Right atrium auricular region (tissue), 2 donors: ENCODE data around the gene CCDC188. TPM values are rescaled to one million over a fixed set of nuclear protein-coding genes. Genes with fewer than 3 reads are reported as not detected.
A peak's percentile ranks its signal among the peaks of the same experiment; 100 is the strongest.

Source experiments
- DNase-seq: peaks from one replicate; pipeline ENCODE4 v3.0.0-alpha.2; 2019; ENCODE audit warnings: low spot score
- H3K27ac ChIP-seq, 2 donors: fragments of 200-600 bp; sonication (generic); 1 replicate in 1 of 2; 2 replicates in 1 of 2; pipeline ENCODE4 v1.5.1; 2016 to 2019
- H3K27me3 ChIP-seq, 2 donors: fragments of 200-600 bp; sonication (generic); one replicate each; pipeline versions ENCODE4 v1.5.1 to v1.6.0; 2017 to 2019
- H3K36me3 ChIP-seq: fragments of 200-600 bp; sonication (generic); one replicate; pipeline ENCODE4 v1.5.1; 2016
- H3K4me1 ChIP-seq, 2 donors: fragments of 200-600 bp; sonication (generic); one replicate each; pipeline versions ENCODE4 v1.5.1 to v1.6.0; 2017 to 2019
- H3K4me3 ChIP-seq, 2 donors: fragments of 200-600 bp; sonication (generic); 1 replicate in 1 of 2; 2 replicates in 1 of 2; pipeline ENCODE4 v1.5.1; 2017 to 2019; ENCODE audit warnings: mild to moderate bottlenecking in 1 of 2, moderate library complexity in 1 of 2
- H3K9me3 ChIP-seq, 2 donors: fragments of 200-600 bp; sonication (generic); one replicate each; pipeline ENCODE4 v1.5.1; 2019
- total RNA-seq, 2 donors: library from RNA; depleted of rRNA; stranded (reverse); fragments of >200 nt; gene quantifications; one replicate each; pipeline ENCODE4 v1.1.0, GENCODE V29; 2016
- TF ChIP-seq, protein P1 (sequence below), 2 donors: fragments of 200-600 bp; sonication (generic); IDR thresholded peaks; one replicate each; pipeline ENCODE4 v1.5.1; 2019; ENCODE audit warnings: antibody characterized with exemption in 2 of 2

Gene CCDC188
- total RNA-seq, 2 donors from 2014 or later: 0.43 TPM; not detected in 1

GRCh38 chr22:20131859-20132685, 18.8 kb downstream of the CCDC188 start:
- Histone ChIP-seq H3K4me1 (peaks cover 0 to 57% of the 10 kb centered on the region in 2 donors), H3K4me3 (peak overlapping the region; percentile 83 to 88), H3K9me3 (no peaks in the 10 kb centered on the region), H3K27me3 (no peaks in the 10 kb centered on the region), H3K36me3 (peaks cover 7% of the 10 kb centered on the region), H3K27ac (peak overlapping the region; percentile 62 to 85)
- TF ChIP-seq, protein P1, sequence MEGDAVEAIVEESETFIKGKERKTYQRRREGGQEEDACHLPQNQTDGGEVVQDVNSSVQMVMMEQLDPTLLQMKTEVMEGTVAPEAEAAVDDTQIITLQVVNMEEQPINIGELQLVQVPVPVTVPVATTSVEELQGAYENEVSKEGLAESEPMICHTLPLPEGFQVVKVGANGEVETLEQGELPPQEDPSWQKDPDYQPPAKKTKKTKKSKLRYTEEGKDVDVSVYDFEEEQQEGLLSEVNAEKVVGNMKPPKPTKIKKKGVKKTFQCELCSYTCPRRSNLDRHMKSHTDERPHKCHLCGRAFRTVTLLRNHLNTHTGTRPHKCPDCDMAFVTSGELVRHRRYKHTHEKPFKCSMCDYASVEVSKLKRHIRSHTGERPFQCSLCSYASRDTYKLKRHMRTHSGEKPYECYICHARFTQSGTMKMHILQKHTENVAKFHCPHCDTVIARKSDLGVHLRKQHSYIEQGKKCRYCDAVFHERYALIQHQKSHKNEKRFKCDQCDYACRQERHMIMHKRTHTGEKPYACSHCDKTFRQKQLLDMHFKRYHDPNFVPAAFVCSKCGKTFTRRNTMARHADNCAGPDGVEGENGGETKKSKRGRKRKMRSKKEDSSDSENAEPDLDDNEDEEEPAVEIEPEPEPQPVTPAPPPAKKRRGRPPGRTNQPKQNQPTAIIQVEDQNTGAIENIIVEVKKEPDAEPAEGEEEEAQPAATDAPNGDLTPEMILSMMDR (IDR thresholded peaks at IDR 0.05): no peak
- no peak for DNase-seq

- peak within 1 kb of the TSS; percentile 88 to 98 for H3K27ac ChIP-seq
- H3K9me3 ChIP-seq: no peaks in the 10 kb centered on the region
- H3K36me3 ChIP-seq: peaks cover 7% of the 10 kb centered on the region
- H3K4me1 ChIP-seq: peaks cover 0 to 51% of the 10 kb centered on the region in 2 donors
- no peak for DNase-seq
- H3K27me3 ChIP-seq: no peaks in the 10 kb centered on the region
- TF ChIP-seq, protein P1 (IDR thresholded peaks at IDR 0.05): no peak
- H3K4me3 ChIP-seq: peak within 1 kb of the TSS; percentile 83 to 88
Measured at GRCh38 chr22:20131597-20131858, 19.3 kb downstream of the CCDC188 start, which contains the start of gene ZDHHC8. Gene ZDHHC8 (plus strand): TSS chr22:20131804. CDS start chr22:20131948, 144 bp downstream.

DNA sequence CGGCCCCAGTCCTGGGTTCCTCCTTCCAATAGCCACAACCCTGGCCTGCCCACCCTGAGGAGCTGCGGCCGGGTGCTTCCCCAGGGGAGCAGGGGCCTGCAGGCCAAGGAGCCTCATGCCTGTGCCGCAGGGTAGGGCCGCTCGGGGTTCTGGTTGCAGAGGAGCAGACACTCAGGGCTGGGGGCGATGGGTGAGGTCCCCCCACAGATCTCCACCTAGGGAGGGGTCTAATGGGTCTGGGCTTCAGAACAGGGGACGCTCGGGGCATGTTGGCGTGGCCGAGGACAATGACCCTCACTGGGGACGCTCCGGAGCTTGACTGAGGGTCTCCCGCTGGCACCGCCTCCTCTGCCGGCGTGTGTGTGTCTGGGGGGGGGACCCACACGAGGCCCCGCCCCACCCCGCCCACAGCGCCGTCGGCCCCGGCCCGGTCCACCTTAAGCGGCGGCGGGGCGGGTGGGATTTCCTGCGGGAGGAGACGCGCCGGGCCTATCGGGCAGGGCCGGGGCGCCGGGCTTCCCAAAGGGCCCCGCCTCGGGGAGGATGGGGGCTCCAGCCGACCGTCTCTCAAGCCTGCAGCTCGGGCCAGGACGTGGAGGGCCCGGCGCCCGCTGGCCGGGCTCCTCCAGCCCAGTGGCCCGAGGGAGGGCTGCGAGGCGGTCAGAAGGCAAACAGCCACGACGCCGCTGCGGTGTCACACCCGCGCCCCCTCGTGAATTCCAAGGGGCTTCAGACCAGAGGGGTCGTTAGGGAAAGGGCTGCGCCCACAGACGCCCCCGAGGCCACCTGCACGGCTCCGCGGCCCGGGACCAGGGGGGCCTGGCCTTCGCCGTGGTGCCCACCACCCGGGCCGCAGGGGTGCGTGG, 19.9 kb downstream of the CCDC188 start:
- DNase-seq: peak; percentile 86
- TF ChIP-seq, protein P1 (IDR thresholded peaks at IDR 0.05): no peak
- H3K36me3 ChIP-seq: peaks cover 11% of the 10 kb centered on the region
- peak overlapping the region; percentile 88 to 98 for H3K27ac ChIP-seq
- H3K4me3 ChIP-seq: peak overlapping the region; percentile 82 to 83
- H3K4me1 ChIP-seq: peaks cover 0 to 46% of the 10 kb centered on the region in 2 donors
- H3K9me3 ChIP-seq: no peaks in the 10 kb centered on the region
- no peaks in the 10 kb centered on the region for H3K27me3 ChIP-seq

GRCh38 chr22:20130319-20130718, 20.5 kb downstream of the CCDC188 start:
- TF ChIP-seq, protein P1 (IDR thresholded peaks at IDR 0.05): no peak
- Histone ChIP-seq H3K4me1 (peaks cover 0 to 39% of the 10 kb centered on the region in 2 donors), H3K27me3 (no peaks in the 10 kb centered on the region)

DNA sequence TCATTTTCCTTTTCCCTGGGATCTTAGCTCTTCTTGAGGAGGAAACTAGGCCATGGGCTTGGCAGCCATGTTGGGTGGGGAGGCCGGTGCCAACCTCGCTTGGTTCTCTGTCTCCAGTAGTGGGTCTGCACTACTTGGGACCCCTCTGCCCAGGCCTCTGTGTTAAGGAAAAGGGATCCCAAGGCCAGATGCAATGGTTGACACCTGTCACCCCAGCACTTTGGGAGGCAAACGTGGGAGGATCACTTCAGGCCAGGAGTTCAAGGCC, 21.2 kb downstream of the CCDC188 start:
- peaks cover 22% of the 10 kb centered on the region for H3K36me3 ChIP-seq
- no peak overlapping the region for H3K4me3 ChIP-seq
- no peaks in the 10 kb centered on the region for H3K27me3 ChIP-seq
- no peak for DNase-seq
- H3K27ac ChIP-seq: no peak overlapping the region
- TF ChIP-seq, protein P1 (IDR thresholded peaks at IDR 0.05): no peak
- H3K9me3 ChIP-seq: no peaks in the 10 kb centered on the region
- peaks cover 0 to 33% of the 10 kb centered on the region in 2 donors for H3K4me1 ChIP-seq

More at GRCh38 chr22:20130319-20130718, 20.5 kb downstream of the CCDC188 start:
- Histone ChIP-seq H3K4me3 (no peak overlapping the region), H3K27ac (peak overlapping the region in 1 of 2 donors; percentile 88), H3K9me3 (no peaks in the 10 kb centered on the region), H3K36me3 (peaks cover 17% of the 10 kb centered on the region)
- DNase-seq: no peak
